Measurements from ENCODE around the gene TMEM161A. TPM values are rescaled to one million over a fixed set of nuclear protein-coding genes. Genes with fewer than 3 reads are reported as not detected.

The TMEM161A gene
- total RNA-seq, 1 donor from 2014 or later, result 27.1 TPM

DNA sequence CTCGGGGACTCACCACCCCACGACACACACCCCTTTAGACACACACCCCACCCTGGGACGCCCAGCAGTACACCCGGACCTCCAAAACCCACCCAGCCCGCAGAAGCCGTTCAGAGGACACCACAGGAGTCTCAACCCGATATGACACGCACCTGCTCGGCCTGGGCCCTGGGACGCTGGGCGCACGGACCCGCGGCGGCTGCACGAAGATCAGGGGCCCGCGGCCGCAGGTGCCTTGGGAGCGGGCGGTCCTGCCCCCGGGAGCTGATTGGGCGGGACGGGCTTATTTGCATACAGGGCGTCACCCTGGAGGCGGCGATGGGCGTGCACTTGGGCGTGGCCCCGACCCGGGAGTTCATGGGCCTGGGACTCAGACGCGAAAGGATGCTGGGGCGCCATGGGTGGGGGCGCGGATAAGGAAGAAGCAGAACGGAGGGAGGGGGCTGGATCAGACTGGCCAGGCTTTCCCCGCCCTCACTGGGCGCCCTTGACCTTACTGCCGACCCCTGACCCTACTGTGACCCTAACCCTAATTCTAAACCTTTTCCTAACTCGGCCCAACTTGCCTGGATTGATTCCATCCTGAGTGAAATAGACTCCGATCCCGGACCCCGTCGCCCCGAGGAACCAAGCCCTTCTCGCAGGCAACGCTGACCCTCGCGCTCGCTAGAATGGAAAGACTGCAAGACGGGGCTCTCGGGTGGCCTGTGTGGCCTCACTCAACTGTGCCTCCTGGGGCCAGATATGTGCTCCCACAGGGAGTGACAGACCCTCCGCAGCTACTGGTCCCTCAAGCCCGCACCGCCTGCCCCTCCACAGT lies 32.0 kb upstream of the TMEM161A start, which contains the start of gene MEF2B:
Gene MEF2B (minus strand): TSS at position 211 of the 820 bp plus-strand sequence. CDS start 19,528 bp downstream, outside the sequence.
- peak within 1 kb of the TSS; percentile 55 for H3K4me3 Mint-ChIP-seq (ENCODE audit: unreplicated experiment)
- H3K27ac Mint-ChIP-seq (ENCODE audit: unreplicated experiment), result no peak within 1 kb of the TSS
- TF ChIP-seq, protein P1, sequence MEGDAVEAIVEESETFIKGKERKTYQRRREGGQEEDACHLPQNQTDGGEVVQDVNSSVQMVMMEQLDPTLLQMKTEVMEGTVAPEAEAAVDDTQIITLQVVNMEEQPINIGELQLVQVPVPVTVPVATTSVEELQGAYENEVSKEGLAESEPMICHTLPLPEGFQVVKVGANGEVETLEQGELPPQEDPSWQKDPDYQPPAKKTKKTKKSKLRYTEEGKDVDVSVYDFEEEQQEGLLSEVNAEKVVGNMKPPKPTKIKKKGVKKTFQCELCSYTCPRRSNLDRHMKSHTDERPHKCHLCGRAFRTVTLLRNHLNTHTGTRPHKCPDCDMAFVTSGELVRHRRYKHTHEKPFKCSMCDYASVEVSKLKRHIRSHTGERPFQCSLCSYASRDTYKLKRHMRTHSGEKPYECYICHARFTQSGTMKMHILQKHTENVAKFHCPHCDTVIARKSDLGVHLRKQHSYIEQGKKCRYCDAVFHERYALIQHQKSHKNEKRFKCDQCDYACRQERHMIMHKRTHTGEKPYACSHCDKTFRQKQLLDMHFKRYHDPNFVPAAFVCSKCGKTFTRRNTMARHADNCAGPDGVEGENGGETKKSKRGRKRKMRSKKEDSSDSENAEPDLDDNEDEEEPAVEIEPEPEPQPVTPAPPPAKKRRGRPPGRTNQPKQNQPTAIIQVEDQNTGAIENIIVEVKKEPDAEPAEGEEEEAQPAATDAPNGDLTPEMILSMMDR (IDR thresholded peaks at IDR 0.05), result no peak
- H3K9me3 Mint-ChIP-seq (ENCODE audit: low read depth), result no peaks in the 10 kb centered on the region
- H3K4me1 Mint-ChIP-seq (ENCODE audit: low read depth), result peaks cover 25% of the 10 kb centered on the region
- H3K36me3 Mint-ChIP-seq (ENCODE audit: low read depth), result no peaks in the 10 kb centered on the region
- no peak for DNase-seq (ENCODE audit: low spot score)
- H3K27me3 Mint-ChIP-seq (ENCODE audit: low read depth), result no peaks in the 10 kb centered on the region

DNA sequence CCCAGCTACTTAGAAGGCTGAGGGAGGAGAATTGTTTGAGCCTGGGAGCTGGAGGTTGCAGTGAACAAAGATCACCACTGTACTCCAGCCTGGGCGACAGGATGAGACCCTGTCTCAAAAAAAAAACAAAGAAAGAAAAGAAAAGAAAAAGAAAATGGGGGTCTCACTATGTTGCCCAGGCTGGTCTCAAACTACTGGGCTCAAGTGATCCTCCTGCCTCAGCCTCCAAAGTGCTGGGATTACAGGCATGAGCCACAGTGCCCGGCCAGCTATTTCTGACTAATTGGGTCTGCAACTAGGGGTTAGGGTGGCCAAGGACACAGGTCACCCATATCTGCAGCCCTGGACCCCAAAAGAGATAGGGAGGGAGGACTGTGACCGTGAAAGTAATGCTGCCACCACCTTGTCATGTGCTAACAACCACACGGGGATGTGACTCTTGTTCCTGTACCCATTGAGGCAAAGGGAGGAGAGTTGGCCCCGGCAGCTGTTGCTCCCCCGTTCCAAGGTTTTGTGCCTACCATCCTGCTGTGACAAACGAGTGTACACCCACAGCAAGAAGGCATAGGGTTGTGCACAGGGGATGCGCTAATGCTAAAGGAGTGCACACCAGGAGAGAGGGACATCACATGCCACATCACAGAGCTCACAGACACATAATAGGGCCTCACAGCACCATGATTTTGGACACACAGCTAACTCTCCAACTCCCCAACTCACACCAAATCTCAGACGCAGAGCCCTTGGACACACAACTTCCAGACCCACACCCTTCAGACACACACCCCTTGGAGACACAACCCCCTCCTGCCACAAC lies 31.2 kb upstream of the TMEM161A start:
- TF ChIP-seq, protein P1 (IDR thresholded peaks at IDR 0.05), result no peak
- peak overlapping the region; percentile 55 for H3K4me3 Mint-ChIP-seq (ENCODE audit: unreplicated experiment)
- H3K9me3 Mint-ChIP-seq (ENCODE audit: low read depth), result no peaks in the 10 kb centered on the region
- DNase-seq (ENCODE audit: low spot score), result no peak
- H3K27me3 Mint-ChIP-seq (ENCODE audit: low read depth), result no peaks in the 10 kb centered on the region
- no peak overlapping the region for H3K27ac Mint-ChIP-seq (ENCODE audit: unreplicated experiment)
- H3K36me3 Mint-ChIP-seq (ENCODE audit: low read depth), result no peaks in the 10 kb centered on the region
- peaks cover 25% of the 10 kb centered on the region for H3K4me1 Mint-ChIP-seq (ENCODE audit: low read depth)

DNA sequence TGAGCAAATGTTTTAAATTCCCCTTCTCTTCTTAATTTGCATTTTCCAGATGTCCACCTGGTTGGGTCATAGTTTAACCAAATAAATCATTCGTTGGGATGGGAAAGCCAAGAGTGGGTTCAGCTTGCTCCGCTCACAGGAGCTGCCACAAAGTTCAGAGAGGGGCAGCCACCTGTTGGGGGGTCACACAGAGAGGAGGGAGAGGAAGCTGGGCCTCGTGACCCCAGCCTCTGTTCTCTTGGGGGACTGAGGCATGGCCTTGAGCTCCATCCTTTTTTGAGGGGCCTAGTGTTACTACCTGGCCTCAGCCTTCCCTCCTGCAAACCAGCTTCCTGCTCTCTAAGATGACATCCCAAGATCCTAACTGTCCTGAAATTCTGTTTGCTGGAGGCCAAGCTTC lies 29.3 kb upstream of the TMEM161A start:
- DNase-seq (ENCODE audit: low spot score), result no peak
- TF ChIP-seq, protein P1 (IDR thresholded peaks at IDR 0.05), result no peak
- no peaks in the 10 kb centered on the region for H3K27me3 Mint-ChIP-seq (ENCODE audit: low read depth)
- H3K4me3 Mint-ChIP-seq (ENCODE audit: unreplicated experiment), result no peak overlapping the region
- no peaks in the 10 kb centered on the region for H3K9me3 Mint-ChIP-seq (ENCODE audit: low read depth)
- no peak overlapping the region for H3K27ac Mint-ChIP-seq (ENCODE audit: unreplicated experiment)
- H3K36me3 Mint-ChIP-seq (ENCODE audit: low read depth), result no peaks in the 10 kb centered on the region
- peaks cover 25% of the 10 kb centered on the region for H3K4me1 Mint-ChIP-seq (ENCODE audit: low read depth)

DNA sequence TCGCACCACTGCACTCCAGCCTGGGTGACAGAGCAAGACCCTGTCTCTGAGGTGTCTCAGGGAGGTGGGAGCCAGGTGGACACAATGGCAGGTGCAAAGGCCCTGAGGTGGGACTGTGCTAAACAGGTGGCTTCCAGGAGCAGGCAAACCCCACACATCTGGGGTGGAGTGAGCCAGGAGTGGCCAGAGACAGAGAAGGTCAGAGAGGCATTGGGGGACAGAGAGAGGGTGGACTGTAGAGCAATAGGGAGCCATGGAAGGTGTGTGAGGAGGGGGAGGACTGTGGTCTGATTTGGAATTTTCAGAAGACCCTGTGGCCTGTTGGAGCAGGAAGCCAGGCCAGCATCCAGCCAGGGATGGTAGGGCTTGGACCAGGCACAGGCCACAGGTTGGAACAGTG lies 27.1 kb upstream of the TMEM161A start:
- Mint-ChIP-seq H3K27ac (ENCODE audit: unreplicated experiment) (no peak overlapping the region), H3K27me3 (ENCODE audit: low read depth) (no peaks in the 10 kb centered on the region), H3K9me3 (ENCODE audit: low read depth) (no peaks in the 10 kb centered on the region), H3K36me3 (ENCODE audit: low read depth) (no peaks in the 10 kb centered on the region), H3K4me3 (ENCODE audit: unreplicated experiment) (no peak overlapping the region), H3K4me1 (ENCODE audit: low read depth) (peaks cover 9% of the 10 kb centered on the region)
- DNase-seq (ENCODE audit: low spot score), result no peak
- TF ChIP-seq, protein P1 (IDR thresholded peaks at IDR 0.05), result no peak

DNA sequence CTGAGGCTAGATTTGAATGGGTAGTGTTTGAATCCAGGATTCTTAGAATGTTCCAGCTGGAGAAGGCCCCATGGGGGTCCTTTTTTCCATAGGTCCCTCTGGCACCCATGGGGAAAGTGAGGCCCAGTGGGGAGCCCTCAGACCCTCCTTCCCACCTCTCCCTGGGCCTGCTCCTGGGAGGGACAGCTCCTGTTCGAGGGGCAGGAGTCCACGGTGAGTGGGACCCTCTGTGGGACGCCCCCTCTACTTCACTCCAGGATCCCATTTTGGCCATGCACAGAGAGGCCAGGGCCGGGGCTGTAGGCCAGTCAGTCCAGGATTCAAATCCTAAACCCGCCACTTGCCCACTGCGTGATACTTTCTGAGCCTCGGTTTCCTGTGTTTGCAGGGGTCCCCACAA lies 24.2 kb upstream of the TMEM161A start:
- DNase-seq (ENCODE audit: low spot score), result no peak
- Mint-ChIP-seq H3K4me1 (ENCODE audit: low read depth) (no peaks in the 10 kb centered on the region), H3K36me3 (ENCODE audit: low read depth) (no peaks in the 10 kb centered on the region), H3K9me3 (ENCODE audit: low read depth) (no peaks in the 10 kb centered on the region), H3K4me3 (ENCODE audit: unreplicated experiment) (no peak overlapping the region), H3K27ac (ENCODE audit: unreplicated experiment) (no peak overlapping the region), H3K27me3 (ENCODE audit: low read depth) (no peaks in the 10 kb centered on the region)
- TF ChIP-seq, protein P1 (IDR thresholded peaks at IDR 0.05), result no peak

Measured in chondrocyte (in vitro differentiated cells).